B cell (primary cell): Measurements from ENCODE around the gene FAM120B.

Experiments used
- EZH2 ChIP-seq: IDR thresholded peaks from 2 replicates; pipeline ENCODE4 v1.6.1; 2012; ENCODE audit warnings: borderline replicate concordance, low read depth, mild to moderate bottlenecking, moderate library complexity, low read length; ENCODE audit not compliant: insufficient read depth, poor library complexity, severe bottlenecking
- TF ChIP-seq, protein P1 (sequence below): fragments of 200-600 bp; IDR thresholded peaks from one replicate; pipeline ENCODE4 v1.8.0; 2022; ENCODE audit warnings: antibody characterized with exemption, mild to moderate bottlenecking

DNA sequence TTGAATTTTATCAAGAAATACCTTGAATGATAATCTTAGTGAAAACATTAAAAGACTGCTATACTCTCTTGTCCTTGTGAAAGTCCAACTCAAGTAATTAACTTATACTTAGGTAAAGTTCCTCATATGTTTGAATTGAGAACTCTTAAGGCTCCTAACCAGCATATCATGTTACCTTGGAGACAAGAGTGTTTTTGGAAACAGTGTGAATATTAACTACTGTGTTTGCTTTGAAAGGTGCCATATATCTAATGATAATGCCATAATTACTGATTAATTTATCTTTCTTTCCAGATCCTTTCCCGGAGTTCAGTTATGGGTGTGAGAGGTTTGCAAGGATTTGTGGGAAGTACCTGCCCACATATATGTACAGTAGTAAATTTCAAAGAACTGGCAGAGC, 10.5 kb downstream of the FAM120B start:
- TF ChIP-seq, protein P1, sequence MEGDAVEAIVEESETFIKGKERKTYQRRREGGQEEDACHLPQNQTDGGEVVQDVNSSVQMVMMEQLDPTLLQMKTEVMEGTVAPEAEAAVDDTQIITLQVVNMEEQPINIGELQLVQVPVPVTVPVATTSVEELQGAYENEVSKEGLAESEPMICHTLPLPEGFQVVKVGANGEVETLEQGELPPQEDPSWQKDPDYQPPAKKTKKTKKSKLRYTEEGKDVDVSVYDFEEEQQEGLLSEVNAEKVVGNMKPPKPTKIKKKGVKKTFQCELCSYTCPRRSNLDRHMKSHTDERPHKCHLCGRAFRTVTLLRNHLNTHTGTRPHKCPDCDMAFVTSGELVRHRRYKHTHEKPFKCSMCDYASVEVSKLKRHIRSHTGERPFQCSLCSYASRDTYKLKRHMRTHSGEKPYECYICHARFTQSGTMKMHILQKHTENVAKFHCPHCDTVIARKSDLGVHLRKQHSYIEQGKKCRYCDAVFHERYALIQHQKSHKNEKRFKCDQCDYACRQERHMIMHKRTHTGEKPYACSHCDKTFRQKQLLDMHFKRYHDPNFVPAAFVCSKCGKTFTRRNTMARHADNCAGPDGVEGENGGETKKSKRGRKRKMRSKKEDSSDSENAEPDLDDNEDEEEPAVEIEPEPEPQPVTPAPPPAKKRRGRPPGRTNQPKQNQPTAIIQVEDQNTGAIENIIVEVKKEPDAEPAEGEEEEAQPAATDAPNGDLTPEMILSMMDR, result no peak
- no peak for TF ChIP-seq EZH2
